Ascending aorta (tissue), 2 donors: ENCODE measurements around the gene PROSER2. TPM values are rescaled to one million over a fixed set of nuclear protein-coding genes. Genes with fewer than 3 reads are reported as not detected.

Experiments
- DNase-seq, 2 donors: peaks; one replicate each; pipeline ENCODE4 v3.0.0-alpha.2; 2019; ENCODE audit warnings: low spot score in 2 of 2
- H3K27ac ChIP-seq, 2 donors: fragments of 200-600 bp; sonication (generic); one replicate each; pipeline ENCODE4 v1.5.1; 2016 to 2017; ENCODE audit warnings: mild to moderate bottlenecking in 1 of 2
- H3K27me3 ChIP-seq: fragments of 200-600 bp; sonication (generic); one replicate; pipeline ENCODE4 v1.5.1; 2017
- H3K36me3 ChIP-seq, 2 donors: fragments of 200-600 bp; sonication (generic); one replicate each; pipeline ENCODE4 v1.5.1; 2016
- H3K4me1 ChIP-seq, 2 donors: fragments of 200-600 bp; sonication (generic); one replicate each; pipeline ENCODE4 v1.5.1; 2016 to 2017; ENCODE audit warnings: mild to moderate bottlenecking in 1 of 2
- H3K4me3 ChIP-seq, 2 donors: fragments of 200-600 bp; sonication (generic); one replicate each; pipeline ENCODE4 v1.5.1; 2016 to 2017; ENCODE audit warnings: mild to moderate bottlenecking in 1 of 2
- H3K9me3 ChIP-seq, 2 donors: fragments of 200-600 bp; sonication (generic); one replicate each; pipeline ENCODE4 v1.5.1; 2016
- CTCF ChIP-seq, 3 experiments: fragments of 200-600 bp in 2 of 3; fragments of 450-650 bp in 1 of 3; sonication (generic) in 2 of 3; IDR thresholded peaks; one replicate each; pipeline ENCODE4 v1.5.1; 2016 to 2019; ENCODE audit warnings: antibody characterized with exemption in 3 of 3, mild to moderate bottlenecking in 1 of 3, moderate library complexity in 1 of 3
- intact Hi-C: fragments of 100-400 bp; cut with DNase I; formaldehyde crosslinking; loops from one replicate; pipeline ENCODE4 v1.15.1; 2023
- total RNA-seq: library from RNA; depleted of rRNA; stranded (reverse); fragments of >200 nt; gene quantifications from one replicate; pipeline ENCODE4 v1.1.0, GENCODE V29; 2016

Gene PROSER2
- total RNA-seq, 1 donor from 2014 or later = 4.8 TPM

DNA sequence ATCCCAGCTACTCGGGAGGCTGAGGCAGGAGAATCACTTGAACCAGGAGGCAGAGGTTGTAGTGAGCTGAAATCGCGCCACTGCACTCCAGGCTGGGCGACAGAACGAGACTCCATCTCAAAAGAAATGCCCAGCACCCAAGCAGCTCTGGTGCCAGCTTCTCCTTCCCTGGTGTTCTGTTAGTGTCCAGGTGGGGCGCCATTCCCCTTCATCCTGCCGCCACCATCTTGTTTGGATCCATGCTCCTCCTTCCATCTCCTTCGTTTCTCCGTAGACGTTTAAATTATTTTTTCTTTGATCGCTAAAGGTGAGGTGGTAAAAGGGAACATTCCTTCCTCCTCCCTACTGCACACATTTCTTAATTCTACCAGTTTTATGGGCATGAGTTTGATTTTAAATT lies 30.3 kb downstream of the PROSER2 start:
- H3K9me3 ChIP-seq = no peaks in the 10 kb centered on the region
- no peak overlapping the region for H3K27ac ChIP-seq
- no peak for DNase-seq
- no peaks in the 10 kb centered on the region for H3K4me1 ChIP-seq
- H3K36me3 ChIP-seq = peaks cover 2 to 46% of the 10 kb centered on the region in 2 donors
- no peak overlapping the region for H3K4me3 ChIP-seq
- intact Hi-C loops = no loop called here
- no peaks in the 10 kb centered on the region for H3K27me3 ChIP-seq
- TF ChIP-seq CTCF (IDR thresholded peaks at IDR 0.05) = no peak

GRCh38 chr10:11854301-11854700 lies 31.1 kb downstream of the PROSER2 start:
- no peak for DNase-seq
- peaks cover 2 to 48% of the 10 kb centered on the region in 2 donors for H3K36me3 ChIP-seq
- no peaks in the 10 kb centered on the region for H3K4me1 ChIP-seq
- H3K4me3 ChIP-seq = no peak overlapping the region
- no peak overlapping the region for H3K27ac ChIP-seq
- intact Hi-C loops = no loop called here
- H3K9me3 ChIP-seq = no peaks in the 10 kb centered on the region
- TF ChIP-seq CTCF (IDR thresholded peaks at IDR 0.05) = no peak
- no peaks in the 10 kb centered on the region for H3K27me3 ChIP-seq

DNA sequence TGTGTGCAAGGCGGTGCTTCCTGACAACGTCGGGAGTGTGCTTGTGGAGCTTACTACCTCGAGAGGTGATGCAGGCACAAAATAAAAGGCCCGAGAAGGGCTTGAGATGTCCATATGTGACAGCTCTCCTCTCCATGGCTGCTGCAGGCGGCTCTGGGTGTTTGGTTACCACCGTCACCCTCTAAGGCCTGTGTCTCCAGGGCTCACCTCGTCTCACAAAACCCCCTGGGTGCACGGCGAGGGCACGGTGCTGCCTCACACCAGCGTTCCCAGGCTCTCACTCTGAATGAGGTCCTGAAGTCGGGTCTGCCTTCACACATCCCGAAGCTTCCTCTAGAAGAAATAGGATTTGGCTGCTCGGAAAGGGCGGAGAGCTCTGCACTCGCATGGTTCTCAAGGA lies 32.9 kb downstream of the PROSER2 start:
- TF ChIP-seq CTCF (IDR thresholded peaks at IDR 0.05) = no peak
- no peak for DNase-seq
- intact Hi-C loops = no loop called here
- no peaks in the 10 kb centered on the region for H3K9me3 ChIP-seq
- H3K27ac ChIP-seq = no peak overlapping the region
- peaks cover 2 to 54% of the 10 kb centered on the region in 2 donors for H3K36me3 ChIP-seq
- H3K4me1 ChIP-seq = no peaks in the 10 kb centered on the region
- H3K27me3 ChIP-seq = no peaks in the 10 kb centered on the region
- no peak overlapping the region for H3K4me3 ChIP-seq

DNA sequence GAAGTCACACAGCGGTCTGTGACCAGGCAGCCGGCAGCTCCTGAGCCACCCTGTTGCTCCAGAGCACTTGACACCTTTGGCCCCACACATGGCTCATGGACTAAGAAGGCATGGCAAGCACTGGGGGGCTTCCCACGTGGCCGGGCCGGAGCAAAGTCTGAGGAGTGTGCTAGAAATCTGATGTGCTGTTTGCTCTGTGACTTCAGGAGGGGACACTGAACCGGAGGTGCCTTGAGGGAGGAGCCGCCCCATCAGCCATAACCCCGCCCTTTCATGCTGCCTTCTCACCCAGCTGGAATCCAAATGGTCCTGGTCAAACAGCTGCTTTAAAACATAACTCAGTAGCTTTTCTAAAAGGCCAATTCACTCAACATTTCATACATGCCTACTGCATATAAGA lies 33.5 kb downstream of the PROSER2 start:
- Histone ChIP-seq H3K36me3 (peaks cover 0 to 54% of the 10 kb centered on the region in 2 donors), H3K9me3 (no peaks in the 10 kb centered on the region), H3K4me3 (no peak overlapping the region), H3K4me1 (no peaks in the 10 kb centered on the region), H3K27ac (no peak overlapping the region), H3K27me3 (no peaks in the 10 kb centered on the region)
- no peak for TF ChIP-seq CTCF (IDR thresholded peaks at IDR 0.05)
- intact Hi-C loops = no loop called here
- DNase-seq = no peak

- Histone ChIP-seq H3K27ac (no peak overlapping the region), H3K4me1 (no peaks in the 10 kb centered on the region), H3K36me3 (peaks cover 0 to 42% of the 10 kb centered on the region in 2 donors), H3K4me3 (no peak overlapping the region), H3K27me3 (no peaks in the 10 kb centered on the region), H3K9me3 (no peaks in the 10 kb centered on the region)
- no peak for TF ChIP-seq CTCF (IDR thresholded peaks at IDR 0.05)
- intact Hi-C loops = no loop called here
- DNase-seq = no peak
Observed at GRCh38 chr10:11858093-11858492, 34.9 kb downstream of the PROSER2 start.

DNA sequence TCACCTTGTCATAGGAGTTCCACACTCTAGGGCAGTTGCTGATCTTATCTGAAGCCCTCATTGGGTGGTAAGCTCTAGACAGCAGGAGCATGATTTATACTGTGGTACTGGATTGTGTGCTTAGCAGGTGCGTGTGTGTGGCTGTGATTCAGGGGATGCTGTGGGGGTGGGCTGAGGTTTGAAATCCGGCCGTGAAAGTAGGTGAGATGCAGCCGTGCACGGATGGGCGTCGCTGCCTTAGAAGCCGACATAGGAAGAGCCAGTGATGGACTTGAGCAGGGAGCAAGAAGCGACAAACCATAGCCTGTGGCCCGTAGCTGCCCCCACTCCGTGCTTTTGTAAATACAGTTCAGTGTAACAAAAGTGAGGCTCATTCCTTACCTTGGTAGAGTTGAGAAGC lies 38.2 kb downstream of the PROSER2 start:
- no peak for DNase-seq
- Histone ChIP-seq H3K4me1 (no peaks in the 10 kb centered on the region), H3K36me3 (peaks cover 0 to 29% of the 10 kb centered on the region in 2 donors), H3K4me3 (no peak overlapping the region), H3K27me3 (no peaks in the 10 kb centered on the region), H3K27ac (no peak overlapping the region), H3K9me3 (no peaks in the 10 kb centered on the region)
- TF ChIP-seq CTCF (IDR thresholded peaks at IDR 0.05) = no peak
- intact Hi-C loops = no loop called here
